ENCODE measurements around the gene CCDC187. TPM values are rescaled to one million over a fixed set of nuclear protein-coding genes. Genes with fewer than 3 reads are reported as not detected.

Gene CCDC187
- total RNA-seq, 1 donor: not detected

- Histone ChIP-seq H3K4me1 (ENCODE audit: insufficient read depth, low read length) (no peaks in the 10 kb centered on the region), H3K27ac (ENCODE audit: low read depth, low read length) (no peak overlapping the region), H4K20me1 (ENCODE audit: insufficient read depth, low read length) (no peaks in the 10 kb centered on the region), H2AFZ (ENCODE audit: low read length) (no peak overlapping the region), H3K9me3 (ENCODE audit: low read depth, low read length) (peaks cover under 1% of the 10 kb centered on the region), H3K79me2 (ENCODE audit: insufficient read depth, low read length) (no peaks in the 10 kb centered on the region), H3K36me3 (ENCODE audit: insufficient read depth, low read length) (no peaks in the 10 kb centered on the region), H3K4me2 (ENCODE audit: insufficient read depth, low read length) (no peak overlapping the region), H3K27me3 (ENCODE audit: insufficient read depth, low read length) (no peaks in the 10 kb centered on the region), H3K4me3 (ENCODE audit: insufficient read depth, low read length) (no peak overlapping the region)
- DNase-seq (ENCODE audit: insufficient read length, low spot score, missing footprints): no peak
- TF ChIP-seq CTCF (IDR thresholded peaks at IDR 0.05; ENCODE audit: extremely low read depth, low read depth, low read length): no peak
Observed at GRCh38 chr9:136309806-136310220, 5.9 kb upstream of the CCDC187 start.

- DNase-seq (ENCODE audit: insufficient read length, low spot score, missing footprints): no peak
- Histone ChIP-seq H3K27me3 (ENCODE audit: insufficient read depth, low read length) (no peaks in the 10 kb centered on the region), H3K4me1 (ENCODE audit: insufficient read depth, low read length) (no peaks in the 10 kb centered on the region), H3K36me3 (ENCODE audit: insufficient read depth, low read length) (no peaks in the 10 kb centered on the region), H3K4me2 (ENCODE audit: insufficient read depth, low read length) (no peak overlapping the region), H3K79me2 (ENCODE audit: insufficient read depth, low read length) (no peaks in the 10 kb centered on the region), H3K4me3 (ENCODE audit: insufficient read depth, low read length) (no peak overlapping the region), H2AFZ (ENCODE audit: low read length) (no peak overlapping the region), H3K9me3 (ENCODE audit: low read depth, low read length) (no peaks in the 10 kb centered on the region), H3K27ac (ENCODE audit: low read depth, low read length) (no peak overlapping the region), H4K20me1 (ENCODE audit: insufficient read depth, low read length) (no peaks in the 10 kb centered on the region)
- TF ChIP-seq CTCF (IDR thresholded peaks at IDR 0.05; ENCODE audit: extremely low read depth, low read depth, low read length): no peak
Observed at GRCh38 chr9:136309101-136309801, 5.4 kb upstream of the CCDC187 start.

GRCh38 chr9:136308702-136309053, 4.8 kb upstream of the CCDC187 start:
- no peaks in the 10 kb centered on the region for H3K27me3 ChIP-seq (ENCODE audit: insufficient read depth, low read length)
- no peaks in the 10 kb centered on the region for H3K4me1 ChIP-seq (ENCODE audit: insufficient read depth, low read length)
- no peaks in the 10 kb centered on the region for H3K9me3 ChIP-seq (ENCODE audit: low read depth, low read length)
- no peak overlapping the region for H2AFZ ChIP-seq (ENCODE audit: low read length)
- H3K79me2 ChIP-seq (ENCODE audit: insufficient read depth, low read length): no peaks in the 10 kb centered on the region
- no peaks in the 10 kb centered on the region for H4K20me1 ChIP-seq (ENCODE audit: insufficient read depth, low read length)
- no peak for TF ChIP-seq CTCF (IDR thresholded peaks at IDR 0.05; ENCODE audit: extremely low read depth, low read depth, low read length)
- H3K27ac ChIP-seq (ENCODE audit: low read depth, low read length): no peak overlapping the region
- no peak for DNase-seq (ENCODE audit: insufficient read length, low spot score, missing footprints)
- no peak overlapping the region for H3K4me3 ChIP-seq (ENCODE audit: insufficient read depth, low read length)
- H3K4me2 ChIP-seq (ENCODE audit: insufficient read depth, low read length): no peak overlapping the region
- H3K36me3 ChIP-seq (ENCODE audit: insufficient read depth, low read length): no peaks in the 10 kb centered on the region

GRCh38 chr9:136308006-136308701, 4.3 kb upstream of the CCDC187 start:
- no peak overlapping the region for H3K27ac ChIP-seq (ENCODE audit: low read depth, low read length)
- no peak for TF ChIP-seq CTCF (IDR thresholded peaks at IDR 0.05; ENCODE audit: extremely low read depth, low read depth, low read length)

More at GRCh38 chr9:136308006-136308701, 4.3 kb upstream of the CCDC187 start:
- Histone ChIP-seq H3K36me3 (ENCODE audit: insufficient read depth, low read length) (no peaks in the 10 kb centered on the region), H3K9me3 (ENCODE audit: low read depth, low read length) (no peaks in the 10 kb centered on the region), H3K4me3 (ENCODE audit: insufficient read depth, low read length) (no peak overlapping the region), H4K20me1 (ENCODE audit: insufficient read depth, low read length) (no peaks in the 10 kb centered on the region), H3K4me1 (ENCODE audit: insufficient read depth, low read length) (no peaks in the 10 kb centered on the region), H3K4me2 (ENCODE audit: insufficient read depth, low read length) (no peak overlapping the region), H3K79me2 (ENCODE audit: insufficient read depth, low read length) (no peaks in the 10 kb centered on the region), H2AFZ (ENCODE audit: low read length) (no peak overlapping the region), H3K27me3 (ENCODE audit: insufficient read depth, low read length) (no peaks in the 10 kb centered on the region)
- no peak for DNase-seq (ENCODE audit: insufficient read length, low spot score, missing footprints)

Data from osteoblast (primary cell).